ENCODE data around the gene MYH16. TPM values are rescaled to one million over a fixed set of nuclear protein-coding genes. Genes with fewer than 3 reads are reported as not detected.
A peak's percentile ranks its signal among the peaks of the same experiment; 100 is the strongest.
"Not testable (repeated sequence)": the region's sequence is repeated elsewhere in the genome, so short reads cannot be mapped to it uniquely, and the experiment has no call there.

The MYH16 gene
- not detected for total RNA-seq

GRCh38 chr7:99272476-99273045 lies at the start of gene MYH16:
Gene MYH16 (plus strand): TSS chr7:99272839.
- peaks cover 9 to 10% of the 10 kb centered on the region in 2 donors for H3K4me1 Mint-ChIP-seq (ENCODE audit: low read depth in 2 of 2)
- no peak within 1 kb of the TSS for H3K4me3 Mint-ChIP-seq

GRCh38 chr7:99224263-99224898 lies 48.3 kb upstream of the MYH16 start:
- H3K27me3 Mint-ChIP-seq; H3K9me3 Mint-ChIP-seq; DNase-seq (ENCODE audit: low spot score); H3K4me3 Mint-ChIP-seq; H3K36me3 Mint-ChIP-seq: not testable (repeated sequence)
- Mint-ChIP-seq H3K27ac (peak overlapping the region in 1 of 2 donors; percentile 57), H3K4me1 (ENCODE audit: low read depth in 2 of 2) (peaks cover 0 to 14% of the 10 kb centered on the region in 2 donors)
- peak in 1 of 2 donors; percentile 57 for ATAC-seq

More at GRCh38 chr7:99272476-99273045, at the start of gene MYH16:
- H3K36me3 Mint-ChIP-seq = no peaks in the 10 kb centered on the region
- ATAC-seq (no peak), DNase-seq (ENCODE audit: low spot score) (no peak)
- H3K9me3 Mint-ChIP-seq = no peaks in the 10 kb centered on the region
- H3K27ac Mint-ChIP-seq = peak within 1 kb of the TSS in 1 of 2 donors; percentile 75
- H3K27me3 Mint-ChIP-seq = peaks cover 0 to 9% of the 10 kb centered on the region in 2 donors

GRCh38 chr7:99224899-99225265 lies 47.8 kb upstream of the MYH16 start:
- no peak overlapping the region for H3K4me3 Mint-ChIP-seq
- H3K4me1 Mint-ChIP-seq (ENCODE audit: low read depth in 2 of 2) = peaks cover 0 to 14% of the 10 kb centered on the region in 2 donors
- peak overlapping the region in 1 of 2 donors; percentile 57 for H3K27ac Mint-ChIP-seq
- DNase-seq (ENCODE audit: low spot score) (no peak), ATAC-seq (no peak)
- no peaks in the 10 kb centered on the region for H3K36me3 Mint-ChIP-seq
- H3K9me3 Mint-ChIP-seq = no peaks in the 10 kb centered on the region
- no peaks in the 10 kb centered on the region for H3K27me3 Mint-ChIP-seq

- H3K4me1 Mint-ChIP-seq (ENCODE audit: low read depth in 2 of 2) = peaks cover 0 to 14% of the 10 kb centered on the region in 2 donors
- H3K27ac Mint-ChIP-seq = no peak overlapping the region
- no peak for ATAC-seq
- H3K36me3 Mint-ChIP-seq = no peaks in the 10 kb centered on the region
- H3K9me3 Mint-ChIP-seq = no peaks in the 10 kb centered on the region
- DNase-seq (ENCODE audit: low spot score) = no peak
- no peak overlapping the region for H3K4me3 Mint-ChIP-seq
- H3K27me3 Mint-ChIP-seq = no peaks in the 10 kb centered on the region
These were observed 43.4 kb upstream of the MYH16 start for GRCh38 chr7:99229234-99229633.

- Mint-ChIP-seq H3K27ac (no peak overlapping the region), H3K4me1 (ENCODE audit: low read depth in 2 of 2) (peaks cover 0 to 7% of the 10 kb centered on the region in 2 donors), H3K36me3 (no peaks in the 10 kb centered on the region), H3K27me3 (no peaks in the 10 kb centered on the region), H3K9me3 (no peaks in the 10 kb centered on the region), H3K4me3 (no peak overlapping the region)
- ATAC-seq (no peak), DNase-seq (ENCODE audit: low spot score) (no peak)
These were observed 40.4 kb upstream of the MYH16 start for GRCh38 chr7:99232082-99232770.

GRCh38 chr7:99232955-99233354 lies 39.7 kb upstream of the MYH16 start:
- not testable (repeated sequence) for H3K27ac Mint-ChIP-seq; H3K4me1 Mint-ChIP-seq (ENCODE audit: low read depth in 2 of 2); H3K9me3 Mint-ChIP-seq; ATAC-seq; H3K36me3 Mint-ChIP-seq; H3K27me3 Mint-ChIP-seq; H3K4me3 Mint-ChIP-seq; DNase-seq (ENCODE audit: low spot score)

GRCh38 chr7:99234185-99234584 lies 38.5 kb upstream of the MYH16 start:
- DNase-seq (ENCODE audit: low spot score) (no peak), ATAC-seq (no peak)
- H3K27me3 Mint-ChIP-seq = no peaks in the 10 kb centered on the region
- H3K4me1 Mint-ChIP-seq (ENCODE audit: low read depth in 2 of 2) = no peaks in the 10 kb centered on the region
- H3K4me3 Mint-ChIP-seq = no peak overlapping the region
- H3K27ac Mint-ChIP-seq = no peak overlapping the region
- H3K9me3 Mint-ChIP-seq = no peaks in the 10 kb centered on the region
- no peaks in the 10 kb centered on the region for H3K36me3 Mint-ChIP-seq

- Mint-ChIP-seq H3K27me3 (peaks cover 2 to 4% of the 10 kb centered on the region in 2 donors), H3K9me3 (no peaks in the 10 kb centered on the region), H3K36me3 (no peaks in the 10 kb centered on the region), H3K27ac (no peak overlapping the region), H3K4me1 (ENCODE audit: low read depth in 2 of 2) (no peaks in the 10 kb centered on the region), H3K4me3 (no peak overlapping the region)
- ATAC-seq (no peak), DNase-seq (ENCODE audit: low spot score) (no peak)
These were observed 36.7 kb upstream of the MYH16 start for GRCh38 chr7:99235925-99236324.

GRCh38 chr7:99237876-99238275 lies 34.8 kb upstream of the MYH16 start:
- not testable (repeated sequence) for H3K9me3 Mint-ChIP-seq, ATAC-seq

GRCh38 chr7:99238558-99239341 lies 33.9 kb upstream of the MYH16 start:
- DNase-seq (ENCODE audit: low spot score) (no peak), ATAC-seq (no peak)
- H3K9me3 Mint-ChIP-seq = no peaks in the 10 kb centered on the region
- no peaks in the 10 kb centered on the region for H3K4me1 Mint-ChIP-seq (ENCODE audit: low read depth in 2 of 2)
- H3K27ac Mint-ChIP-seq = no peak overlapping the region
- H3K36me3 Mint-ChIP-seq = no peaks in the 10 kb centered on the region
- H3K27me3 Mint-ChIP-seq = peaks cover 2 to 4% of the 10 kb centered on the region in 2 donors
- no peak overlapping the region for H3K4me3 Mint-ChIP-seq

More at GRCh38 chr7:99237876-99238275, 34.8 kb upstream of the MYH16 start:
- not testable (repeated sequence) for DNase-seq (ENCODE audit: low spot score); H3K4me3 Mint-ChIP-seq; H3K4me1 Mint-ChIP-seq (ENCODE audit: low read depth in 2 of 2); H3K36me3 Mint-ChIP-seq; H3K27ac Mint-ChIP-seq; H3K27me3 Mint-ChIP-seq

GRCh38 chr7:99242682-99243081 lies 30.0 kb upstream of the MYH16 start:
- Mint-ChIP-seq H3K36me3 (no peaks in the 10 kb centered on the region), H3K27ac (no peak overlapping the region)

GRCh38 chr7:99243751-99244337 lies 28.8 kb upstream of the MYH16 start:
- ATAC-seq = no peak
- H3K4me1 Mint-ChIP-seq (ENCODE audit: low read depth in 2 of 2) = no peaks in the 10 kb centered on the region
- no peak for DNase-seq (ENCODE audit: low spot score)
- H3K4me3 Mint-ChIP-seq = no peak overlapping the region
- peaks cover 4% of the 10 kb centered on the region in 2 donors for H3K27me3 Mint-ChIP-seq
- no peaks in the 10 kb centered on the region for H3K36me3 Mint-ChIP-seq
- H3K9me3 Mint-ChIP-seq = no peaks in the 10 kb centered on the region
- H3K27ac Mint-ChIP-seq = no peak overlapping the region

More at GRCh38 chr7:99242682-99243081, 30.0 kb upstream of the MYH16 start:
- no peaks in the 10 kb centered on the region for H3K4me1 Mint-ChIP-seq (ENCODE audit: low read depth in 2 of 2)
- no peaks in the 10 kb centered on the region for H3K9me3 Mint-ChIP-seq
- DNase-seq (ENCODE audit: low spot score) (no peak), ATAC-seq (no peak)
- H3K27me3 Mint-ChIP-seq = peaks cover 4% of the 10 kb centered on the region in 2 donors
- no peak overlapping the region for H3K4me3 Mint-ChIP-seq

- Mint-ChIP-seq H3K36me3 (no peaks in the 10 kb centered on the region), H3K27me3 (peaks cover 0 to 4% of the 10 kb centered on the region in 2 donors), H3K27ac (no peak overlapping the region), H3K9me3 (no peaks in the 10 kb centered on the region), H3K4me1 (ENCODE audit: low read depth in 2 of 2) (no peaks in the 10 kb centered on the region), H3K4me3 (no peak overlapping the region)
- no peak for DNase-seq (ENCODE audit: low spot score)
- ATAC-seq = no peak
These were observed 27.7 kb upstream of the MYH16 start for GRCh38 chr7:99244939-99245338.

Measured in natural killer cell treated with Interleukin-12 subunit alpha and Interleukin-12 subunit beta and Interleukin-15 and Interleukin-18, amount 100 ng/mL, for 72 hours (primary cell).